GM21381 (cell line): ENCODE measurements around the gene RPS4Y2.

ENCODE experiments used
- ATAC-seq: cut with Tn5 transposase; IDR thresholded peaks from one replicate; pipeline ENCODE4 v1.9.1; 2021; ENCODE audit warnings: mild to moderate bottlenecking, moderate library complexity; ENCODE audit not compliant: unreplicated experiment

Gene RPS4Y2

DNA sequence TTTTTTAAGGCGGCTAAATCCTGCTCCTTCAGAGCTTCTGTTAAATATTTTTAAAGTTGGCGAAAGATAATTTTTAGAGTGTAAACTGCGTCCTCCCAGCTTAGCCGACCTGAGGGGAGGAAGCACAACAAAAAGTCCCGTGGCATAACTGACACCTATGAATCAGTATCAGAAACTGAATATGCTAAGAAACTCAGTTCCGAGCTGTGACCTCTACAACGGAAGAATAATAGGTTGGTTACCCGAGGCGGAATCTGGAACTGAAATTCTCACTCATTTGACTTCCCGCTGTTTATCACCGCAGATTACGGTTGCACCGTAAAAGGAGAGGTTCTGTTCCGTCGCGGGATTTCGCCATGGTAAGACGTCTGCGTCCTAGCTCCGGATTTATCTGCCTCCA, at the start of gene RPS4Y2:
RPS4Y2 (plus strand) TSS at position 301 of the 400 bp plus-strand sequence; CDS start at position 357, 56 bp downstream.
- ATAC-seq = no peak

DNA sequence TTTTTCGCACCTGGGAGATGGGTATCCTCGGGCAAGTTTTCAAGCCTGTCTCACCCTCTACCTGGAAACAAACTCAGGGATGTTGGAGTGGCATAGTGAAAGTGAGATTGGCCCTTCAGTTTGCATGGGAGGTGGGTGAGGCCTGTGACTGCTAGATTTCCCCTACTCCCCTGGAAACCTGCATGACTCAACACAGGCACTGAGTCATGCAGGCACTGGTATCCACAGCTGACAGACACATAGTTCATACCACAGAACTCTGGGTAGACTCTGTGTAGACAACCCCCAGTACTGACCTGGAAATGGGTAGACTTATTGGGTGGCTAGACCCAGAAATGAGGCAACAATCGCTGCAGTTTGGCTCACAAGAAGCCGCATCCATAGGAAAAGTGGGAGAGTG, 41.5 kb upstream of the RPS4Y2 start:
- ATAC-seq = peak; percentile 70

DNA sequence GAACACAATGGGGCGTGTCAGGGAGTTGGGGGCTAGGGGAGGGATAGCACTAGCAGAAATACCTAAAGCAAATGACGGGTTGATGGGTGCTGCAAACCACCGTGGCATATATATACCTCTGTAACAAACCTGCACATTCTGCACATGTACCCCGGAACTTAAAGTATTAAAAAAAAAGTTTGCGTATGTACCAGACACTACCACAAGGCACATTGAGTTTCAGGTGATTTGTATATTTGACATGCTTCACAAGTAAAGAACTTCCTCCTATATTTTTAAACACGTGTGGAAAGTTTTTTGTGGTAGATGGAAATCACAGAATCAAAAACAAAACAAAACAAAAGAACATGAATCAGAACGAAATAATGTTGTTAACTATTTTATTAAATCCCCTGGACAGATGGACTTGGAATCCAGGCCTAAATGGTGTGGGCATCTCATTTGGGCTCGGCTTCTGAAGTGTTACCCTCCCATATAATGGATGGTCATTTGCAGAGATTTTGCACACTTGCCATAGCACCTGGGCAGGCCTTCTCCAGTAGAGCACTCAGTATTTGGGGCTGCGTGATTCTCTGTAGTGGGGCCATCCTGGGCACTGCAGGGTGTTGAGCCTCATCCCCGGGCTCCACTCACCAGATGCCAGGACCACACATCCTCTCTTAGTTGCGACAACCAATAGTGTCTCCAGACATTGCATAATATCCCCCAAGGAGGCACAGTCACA, 29.6 kb upstream of the RPS4Y2 start:
- ATAC-seq = peak; percentile 84

DNA sequence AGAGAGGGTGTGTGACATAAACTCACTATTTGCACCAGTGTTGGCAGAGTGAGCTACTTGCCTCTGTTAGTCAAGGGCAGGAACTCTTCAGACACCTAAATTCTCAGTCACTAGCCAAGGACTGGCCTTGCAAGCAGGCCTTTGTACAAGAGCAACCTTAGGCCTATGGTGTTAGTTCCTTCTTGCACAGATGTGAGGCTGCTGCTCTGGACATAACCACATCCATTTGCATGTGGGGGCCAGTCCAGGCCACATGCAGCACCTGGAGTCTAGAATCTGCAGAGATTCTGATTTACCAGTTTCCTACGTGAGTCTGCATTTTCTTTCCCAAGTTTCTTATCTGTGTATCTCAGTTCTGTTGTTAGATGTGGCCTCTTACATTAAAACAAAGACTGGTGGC, 20.7 kb upstream of the RPS4Y2 start:
- peak; percentile 95 for ATAC-seq

DNA sequence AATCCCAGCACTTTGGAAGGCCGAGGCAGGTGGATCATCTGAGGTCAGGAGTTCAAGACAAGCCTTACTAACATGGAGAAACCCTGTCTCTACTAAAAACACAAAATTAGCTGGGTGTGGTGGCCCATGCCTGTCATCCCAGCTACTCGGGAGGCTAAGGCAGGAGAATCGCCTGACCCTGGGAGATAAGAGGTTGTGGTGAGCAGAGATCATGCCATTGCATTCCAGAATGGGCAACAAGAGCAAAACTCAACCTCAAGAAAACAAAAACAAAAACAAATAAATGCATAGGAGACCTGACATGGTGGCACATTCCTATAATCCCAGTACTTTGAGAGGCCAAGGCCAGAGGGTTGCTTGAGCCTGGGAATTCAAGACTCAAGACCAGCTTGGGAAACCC, 16.1 kb upstream of the RPS4Y2 start:
- no peak for ATAC-seq

DNA sequence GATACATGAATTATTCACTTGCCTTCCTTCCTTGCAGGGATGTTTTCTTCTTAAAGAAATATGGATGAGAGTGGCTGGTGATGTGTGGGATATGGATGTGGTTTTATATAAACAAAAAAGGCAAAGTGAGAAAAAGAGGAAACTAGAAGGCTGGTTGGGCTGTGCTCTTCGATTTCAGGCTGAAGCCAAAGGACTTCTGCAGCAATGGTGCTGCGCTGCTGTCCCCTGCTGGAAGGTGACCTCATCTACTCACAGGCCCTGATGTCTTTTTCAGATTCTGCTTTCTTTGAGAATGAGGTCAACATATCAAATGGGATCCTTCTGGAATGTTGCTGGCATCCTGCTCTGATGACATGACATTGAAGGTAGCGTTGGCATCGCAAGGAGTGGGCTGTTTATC, 15.3 kb upstream of the RPS4Y2 start:
- ATAC-seq = no peak

DNA sequence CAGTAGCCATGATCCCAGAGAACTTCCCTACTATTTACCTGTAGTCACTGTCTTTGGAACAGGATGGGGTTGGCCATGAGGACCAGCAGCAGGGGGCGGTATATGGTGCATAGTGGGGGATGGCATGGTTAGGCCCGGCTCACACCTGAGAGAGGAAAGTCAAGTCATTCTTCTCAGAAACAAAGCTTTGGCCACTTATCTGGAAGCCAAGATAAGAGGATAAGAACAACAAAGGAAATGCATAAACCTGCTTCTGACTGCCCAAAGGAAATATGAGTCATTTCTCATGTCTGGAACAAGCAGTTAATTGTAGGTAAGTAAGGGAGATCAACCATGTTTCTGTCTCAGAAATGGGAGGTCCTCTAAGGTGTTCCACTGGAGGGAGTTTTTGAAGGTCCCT, 10.8 kb upstream of the RPS4Y2 start:
- ATAC-seq = no peak

DNA sequence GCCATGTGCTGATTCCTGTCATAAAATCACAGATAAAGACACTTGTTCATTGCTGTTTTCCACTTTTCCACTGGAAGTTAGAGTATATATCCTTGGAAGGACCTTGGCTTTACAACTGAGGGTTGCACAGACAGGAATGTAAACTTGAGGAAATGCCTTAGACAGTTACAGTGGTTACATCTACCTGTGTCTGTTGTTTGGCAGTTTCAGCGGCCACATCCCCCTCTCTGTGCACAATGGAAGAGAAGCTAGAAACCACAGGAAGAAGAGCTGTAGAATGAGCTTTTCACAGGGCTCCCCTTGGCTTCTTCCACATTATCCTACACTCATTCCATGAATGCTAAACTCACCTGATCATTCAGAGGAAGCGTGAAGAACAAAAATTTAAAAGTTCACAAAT, 9.0 kb upstream of the RPS4Y2 start:
- no peak for ATAC-seq

DNA sequence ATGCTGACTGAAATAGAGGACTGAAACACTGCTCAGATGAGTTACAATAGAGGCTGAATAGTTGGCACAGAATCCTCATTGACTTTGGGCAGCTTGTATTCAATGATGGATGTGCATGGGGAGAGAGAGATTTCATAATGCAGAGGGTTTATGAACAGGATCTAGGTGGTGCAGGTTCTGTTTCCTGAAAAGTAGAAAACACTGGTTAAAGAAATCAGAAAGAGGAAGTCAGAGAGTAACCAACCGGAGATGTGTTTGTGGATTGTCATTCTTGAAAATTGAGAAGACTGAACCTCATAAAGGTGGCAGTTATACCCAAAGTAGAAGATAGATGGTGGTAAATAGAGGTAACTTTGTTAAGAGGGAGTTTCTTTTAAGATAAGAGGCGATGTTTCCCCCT, 8.0 kb downstream of the RPS4Y2 start:
- ATAC-seq = no peak

DNA sequence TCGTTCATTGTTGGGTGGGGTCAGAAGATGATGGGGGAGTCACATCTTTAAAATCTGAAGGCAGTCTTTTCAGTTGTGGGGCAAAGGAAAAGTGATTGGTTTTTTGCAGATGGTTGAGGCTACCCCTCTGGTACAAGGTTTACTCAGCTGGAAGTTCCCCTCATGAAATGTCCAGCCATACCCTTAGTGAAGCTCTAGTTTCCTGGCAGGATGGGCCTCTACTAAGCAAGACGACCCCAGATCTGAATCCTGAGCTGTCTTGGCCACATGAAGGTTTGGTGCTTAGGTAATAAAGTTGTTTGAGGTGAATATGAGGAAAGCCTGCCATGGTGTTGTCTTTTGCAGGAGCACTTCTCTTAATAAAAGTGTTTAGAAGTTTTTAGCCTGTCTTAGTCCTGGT, 9.2 kb downstream of the RPS4Y2 start:
- no peak for ATAC-seq

DNA sequence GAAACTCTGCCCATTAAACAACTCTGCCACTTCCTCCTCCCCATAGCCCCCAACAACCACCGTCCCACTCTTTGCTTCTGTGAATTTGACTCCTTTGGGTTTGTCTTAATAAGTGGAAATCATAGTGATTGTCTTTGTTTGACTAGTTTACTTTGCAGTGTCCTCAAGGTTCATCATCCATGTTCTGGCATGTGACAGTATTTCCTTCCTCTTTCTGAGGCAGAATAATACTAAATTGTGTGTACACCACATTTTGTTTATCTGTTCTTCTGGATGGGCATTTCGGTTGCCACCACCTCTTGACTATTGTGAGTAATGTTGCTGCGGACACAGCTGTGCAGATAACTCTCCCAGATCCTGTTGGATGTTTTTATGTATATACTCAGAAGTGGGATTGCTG, 14.8 kb downstream of the RPS4Y2 start:
- no peak for ATAC-seq

DNA sequence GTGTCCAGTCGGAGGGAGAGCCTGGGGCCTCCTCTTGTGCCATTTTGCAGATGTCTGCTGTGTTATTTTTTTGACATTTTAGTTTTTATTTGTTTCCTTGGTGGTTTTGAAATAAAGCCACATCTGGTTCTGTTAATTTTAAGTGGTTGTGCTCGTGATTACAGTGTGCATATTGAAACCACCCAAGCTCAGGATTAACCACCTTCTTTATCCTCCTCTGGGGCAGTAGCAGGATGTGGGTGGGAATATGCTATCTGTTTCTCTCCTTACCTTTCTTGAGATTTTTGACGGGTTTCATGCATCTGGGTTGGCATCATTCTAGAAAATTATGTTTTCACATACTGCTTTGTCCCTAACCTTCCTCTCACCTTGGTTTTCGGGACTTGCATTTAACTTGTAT, 20.2 kb downstream of the RPS4Y2 start:
- no peak for ATAC-seq

DNA sequence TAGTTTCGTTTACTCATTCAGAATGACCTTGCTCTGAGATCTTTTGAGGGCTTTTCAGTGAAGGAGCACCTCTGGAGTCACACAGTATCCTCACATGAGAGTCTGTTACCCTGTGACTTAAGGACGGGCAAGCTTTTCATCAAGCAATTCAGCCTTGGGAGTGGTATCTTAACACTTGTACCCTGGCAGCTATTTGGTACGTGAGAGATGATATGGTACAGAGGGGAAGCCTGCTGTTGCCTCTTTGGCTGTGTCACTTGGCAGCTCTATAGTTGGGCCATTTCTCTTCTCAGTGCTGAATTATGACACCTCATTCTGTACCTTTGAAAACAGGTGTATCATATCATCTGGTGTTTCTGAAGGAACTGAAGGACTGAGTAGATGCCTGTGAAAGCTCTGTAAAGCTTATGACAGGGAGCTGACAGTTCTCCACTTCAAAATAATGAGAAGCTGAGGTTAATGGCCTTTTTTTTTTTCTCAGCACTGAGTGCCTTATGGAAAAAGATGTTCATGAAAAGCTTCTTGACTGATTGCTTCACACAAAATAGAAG, 24.3 kb downstream of the RPS4Y2 start:
- no peak for ATAC-seq

DNA sequence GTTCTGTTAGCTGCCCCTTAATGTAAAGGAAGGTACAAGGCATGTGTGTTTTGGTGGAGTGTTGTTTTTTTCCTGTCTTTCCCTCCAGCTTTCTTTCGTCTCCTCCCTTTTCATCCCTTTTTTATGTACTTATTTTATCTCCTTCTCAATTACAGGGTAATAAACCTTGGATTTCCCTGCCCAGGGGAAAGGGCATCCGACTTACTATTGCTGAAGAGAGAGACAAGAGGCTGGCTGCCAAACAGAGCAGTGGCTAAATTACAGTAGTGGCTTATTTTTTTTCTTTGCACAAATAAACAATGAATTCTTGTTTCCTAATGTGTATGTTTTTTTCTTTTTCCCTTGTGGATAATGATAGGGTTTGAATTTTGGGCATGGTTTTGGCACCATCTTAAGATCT, 24.9 kb downstream of the RPS4Y2 start:
- ATAC-seq = no peak

DNA sequence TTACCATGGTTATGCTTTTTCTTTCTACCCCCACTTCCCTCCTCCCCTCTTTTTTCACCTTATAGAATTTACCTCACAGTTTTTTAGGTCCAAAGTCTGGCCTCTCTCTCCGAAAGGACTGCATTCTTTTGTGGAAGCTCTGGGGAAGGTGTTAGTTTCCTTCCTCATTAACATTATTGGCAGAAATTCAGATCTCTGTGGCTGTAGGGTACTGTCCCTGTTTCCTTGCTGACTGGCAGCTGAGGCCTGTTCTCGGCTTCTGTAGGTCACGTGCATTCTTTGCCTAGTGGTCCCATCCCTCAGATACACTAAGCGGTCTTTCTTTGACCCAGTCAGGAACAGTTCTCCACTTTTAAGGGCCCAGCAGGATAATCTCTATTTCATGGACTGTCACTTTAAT, 25.5 kb downstream of the RPS4Y2 start:
- peak; percentile 71 for ATAC-seq

DNA sequence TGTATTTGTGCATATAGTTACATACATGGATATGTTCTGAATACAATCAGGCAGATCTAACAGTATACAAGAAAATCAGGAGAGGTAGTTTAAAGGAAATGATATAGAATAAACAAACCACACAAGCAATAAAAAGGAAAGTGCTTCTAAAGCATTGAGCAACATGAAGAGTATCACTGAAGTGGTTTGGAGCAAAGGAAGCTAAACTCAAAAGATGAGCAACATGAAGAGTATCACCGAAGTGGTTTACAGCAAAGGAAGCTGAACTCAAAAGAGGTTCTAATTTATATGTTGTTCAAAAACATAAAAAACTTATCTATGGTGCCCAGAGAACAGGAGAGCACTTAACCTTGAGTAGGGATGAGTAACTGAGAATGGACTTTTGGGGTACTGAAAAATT, 29.1 kb downstream of the RPS4Y2 start:
- no peak for ATAC-seq

DNA sequence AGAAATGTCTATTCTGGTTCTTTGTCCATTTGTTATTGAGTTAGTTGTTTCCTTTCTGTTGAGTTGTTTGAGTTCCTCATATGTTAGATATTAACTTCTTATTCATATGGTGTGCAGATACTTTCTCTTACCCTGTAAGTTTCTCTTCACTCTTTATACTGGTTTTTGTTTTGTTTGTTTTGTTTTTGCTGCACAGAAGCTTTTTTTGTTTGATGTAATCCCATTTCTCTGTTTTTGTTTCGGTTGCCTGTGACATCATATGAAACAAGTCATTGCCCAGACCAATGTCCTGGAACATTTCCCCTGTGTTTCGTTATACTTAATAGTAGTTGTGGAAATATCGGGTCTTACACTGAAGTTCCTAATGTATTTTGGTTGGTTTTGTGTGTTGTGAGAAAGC, 31.2 kb downstream of the RPS4Y2 start:
- peak; percentile 71 for ATAC-seq

DNA sequence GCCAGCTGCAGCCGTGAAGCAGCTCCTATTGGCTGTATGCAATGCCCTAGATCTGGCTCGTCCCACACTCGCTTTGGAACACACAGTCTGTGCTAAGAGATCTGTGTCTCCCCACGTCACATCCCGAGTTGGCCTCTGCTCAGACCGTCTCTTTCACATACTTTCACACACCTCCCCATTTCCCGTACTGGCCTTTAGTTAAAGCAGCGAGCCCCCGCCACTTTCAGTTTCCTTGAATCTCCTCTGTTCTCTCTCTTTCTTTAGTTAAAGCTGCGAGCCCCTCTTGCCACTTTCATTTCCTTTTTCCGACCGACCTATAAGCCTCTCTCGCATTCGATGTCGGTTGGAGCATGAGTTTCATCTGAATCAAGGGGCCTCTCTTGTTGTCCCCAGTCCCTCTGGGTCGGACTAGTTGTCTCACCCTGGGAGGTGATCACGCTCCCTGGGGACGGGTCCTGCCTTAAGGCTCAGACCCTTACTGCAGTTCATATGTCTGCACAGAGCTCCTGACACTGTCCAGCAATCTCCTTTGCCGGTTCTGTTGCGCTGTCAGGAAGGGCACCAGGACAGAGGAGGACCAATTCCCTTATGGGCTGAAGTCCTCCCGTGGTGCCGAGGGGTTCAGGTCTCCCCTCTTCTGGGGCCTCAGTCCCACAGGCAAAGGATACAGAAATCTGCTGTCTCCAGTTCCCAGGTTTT, 42.6 kb downstream of the RPS4Y2 start:
- ATAC-seq = peak; percentile 92

DNA sequence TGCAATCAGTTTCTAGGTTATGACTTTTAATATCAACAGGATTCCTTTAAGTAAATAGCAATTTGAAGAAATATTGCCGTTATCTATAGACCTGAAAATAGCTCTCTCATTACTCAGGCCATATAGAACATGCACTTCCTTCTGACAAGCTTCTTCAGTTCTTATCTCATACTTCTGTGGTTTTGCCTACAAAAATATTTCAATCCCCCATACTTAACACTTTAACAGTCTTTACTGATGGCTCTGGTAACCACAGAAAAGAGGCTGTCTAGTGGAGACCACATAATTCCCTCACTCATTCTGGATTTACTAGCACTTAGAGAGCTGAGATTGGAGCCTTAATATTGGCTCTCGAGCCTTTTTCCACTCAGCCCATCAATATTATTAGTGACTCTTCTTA, 46.8 kb downstream of the RPS4Y2 start:
- no peak for ATAC-seq

DNA sequence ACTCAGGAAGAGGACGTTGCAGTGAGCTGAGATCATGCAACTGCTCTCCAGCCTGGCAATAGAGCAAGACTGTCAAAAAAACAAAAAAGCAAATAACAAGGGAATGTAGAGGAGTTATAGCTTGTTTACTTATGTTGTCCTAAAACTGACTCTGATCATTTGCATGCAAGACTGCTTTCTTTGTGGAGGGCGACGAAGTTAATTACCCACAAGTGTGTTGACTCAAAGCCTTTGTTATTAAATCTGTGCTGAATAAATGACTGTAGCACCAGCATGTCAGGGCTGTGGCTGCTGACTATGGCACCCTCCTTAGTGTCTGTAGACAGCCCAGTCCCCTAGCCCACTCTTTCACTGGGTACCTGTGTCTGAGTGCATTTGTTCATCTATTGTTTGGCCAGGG, 50.3 kb downstream of the RPS4Y2 start:
- no peak for ATAC-seq

DNA sequence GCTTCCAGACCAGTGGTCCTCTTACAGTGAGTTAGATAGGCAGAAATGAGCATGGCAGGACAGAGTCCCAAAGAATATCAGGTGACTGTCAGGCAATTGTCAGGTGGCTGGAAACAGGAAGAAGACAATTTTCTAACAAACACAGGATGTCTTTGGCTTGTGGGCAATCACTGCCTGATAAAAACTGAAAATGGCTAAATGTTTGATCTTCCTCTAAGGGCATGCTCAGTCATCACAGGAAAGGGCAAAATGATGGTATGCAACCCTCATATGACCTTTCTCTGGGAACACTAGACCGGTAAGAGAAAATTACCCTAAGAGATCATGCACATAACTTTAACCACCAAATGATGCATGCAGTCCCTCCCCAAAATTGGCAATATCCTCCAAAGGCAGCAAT, 57.6 kb downstream of the RPS4Y2 start:
- no peak for ATAC-seq

DNA sequence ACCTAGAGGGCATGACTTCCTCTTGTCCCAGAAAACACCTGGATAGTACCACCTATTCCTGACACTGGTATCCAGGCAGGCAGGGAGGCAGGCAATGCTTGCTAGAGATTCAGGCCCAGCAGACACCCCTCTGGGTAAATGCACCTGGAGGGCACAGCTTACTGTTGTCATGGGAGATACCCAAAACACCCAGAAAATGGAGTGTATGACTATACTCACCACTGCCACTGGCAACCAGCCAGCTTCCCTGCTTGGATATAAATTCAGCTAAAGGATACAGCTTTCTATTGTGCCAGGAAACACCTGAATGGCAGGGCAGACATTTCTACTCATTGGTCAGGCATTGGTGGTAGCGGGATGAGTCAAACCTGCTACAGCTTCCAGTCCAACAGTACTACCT, 58.9 kb downstream of the RPS4Y2 start:
- ATAC-seq = no peak
